Esophagus squamous epithelium (tissue), 5 donors: ENCODE data around the gene CA10. TPM values are rescaled to one million over a fixed set of nuclear protein-coding genes. Genes with fewer than 3 reads are reported as not detected.

ENCODE experiments used
- DNase-seq: peaks from one replicate; lab custom pipeline; 2025; lab: John Stamatoyannopoulos, UW
- H3K27ac ChIP-seq, 4 donors: fragments of 200-600 bp; sonication (generic); one replicate each; pipeline ENCODE4 v1.5.1; 2016 to 2019; ENCODE audit warnings: mild to moderate bottlenecking in 1 of 4
- H3K27me3 ChIP-seq, 4 donors: fragments of 200-600 bp; sonication (generic); 1 replicate in 3 of 4; 2 replicates in 1 of 4; pipeline versions ENCODE4 v1.5.1 to v1.6.0; 2017 to 2021; ENCODE audit warnings: antibody characterized with exemption in 1 of 4
- H3K36me3 ChIP-seq, 3 donors: fragments of 200-600 bp; sonication (generic); one replicate each; pipeline ENCODE4 v1.5.1; 2016 to 2019
- H3K4me1 ChIP-seq, 3 donors: fragments of 200-600 bp; sonication (generic); one replicate each; pipeline ENCODE4 v1.5.1; 2017 to 2019
- H3K4me3 ChIP-seq, 4 donors: fragments of 200-600 bp; sonication (generic); 1 replicate in 3 of 4; 2 replicates in 1 of 4; pipeline ENCODE4 v1.5.1; 2016 to 2019; ENCODE audit warnings: mild to moderate bottlenecking in 2 of 4, moderate library complexity in 1 of 4
- H3K9me3 ChIP-seq, 3 donors: fragments of 200-600 bp; sonication (generic); one replicate each; pipeline ENCODE4 v1.5.1; 2016 to 2019
- POLR2A ChIP-seq, 4 donors: fragments of 450-650 bp; IDR thresholded peaks; one replicate each; pipeline ENCODE4 v1.6.1; 2017; ENCODE audit warnings: antibody characterized with exemption in 4 of 4, mild to moderate bottlenecking in 4 of 4, moderate library complexity in 3 of 4
- whole genome bisulfite sequencing, 2 donors: methylation state at CpG; one replicate each; pipeline ENCODE4 v1.1.5; 2018; 5-methylcytosine and 5-hydroxymethylcytosine counted together
- intact Hi-C: fragments of 100-400 bp; cut with DNase I; formaldehyde crosslinking; loops from one replicate; pipeline ENCODE4 v1.15.0; 2022
- total RNA-seq, 4 donors: library from RNA; depleted of rRNA; stranded (reverse); fragments of >200 nt; gene quantifications; one replicate each; pipeline ENCODE4 v1.1.0, GENCODE V29; 2016
- TF ChIP-seq, protein P1 (sequence below), 6 experiments: fragments of 450-650 bp in 4 of 6; fragments of 200-600 bp in 2 of 6; sonication (generic) in 2 of 6; IDR thresholded peaks; one replicate each; pipeline ENCODE4 v1.5.1; 2016 to 2019; ENCODE audit warnings: antibody characterized with exemption in 6 of 6, mild to moderate bottlenecking in 4 of 6, moderate library complexity in 4 of 6
- donor health status: DM: yes; HTN: yes; CAD: no.

The CA10 gene
- total RNA-seq, 4 donors from 2014 or later, result 0.38 TPM; not detected in 3

DNA sequence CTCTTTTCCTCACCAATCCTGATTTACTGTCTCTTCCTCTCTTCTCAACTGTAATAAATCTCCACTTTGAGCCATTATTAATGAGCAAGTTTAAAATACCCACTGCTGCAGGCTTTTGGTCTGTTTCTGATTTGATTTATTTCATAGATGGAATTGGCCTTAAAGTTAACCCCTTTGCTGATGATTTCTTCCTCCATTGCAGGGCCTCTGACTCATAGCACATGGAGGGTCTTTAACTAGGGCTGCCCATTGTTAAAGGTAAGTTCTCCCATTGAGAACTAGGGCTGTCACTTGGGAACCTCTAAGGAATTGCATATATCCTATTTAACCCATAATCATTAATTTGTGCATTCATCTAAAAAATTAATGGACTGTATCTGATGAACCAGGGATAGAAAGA lies 221.2 kb downstream of the CA10 start:
- no peak for DNase-seq
- no peaks in the 10 kb centered on the region for H3K4me1 ChIP-seq
- H3K36me3 ChIP-seq, result no peaks in the 10 kb centered on the region
- intact Hi-C loops, result no loop called here
- H3K27ac ChIP-seq, result no peak overlapping the region
- H3K4me3 ChIP-seq, result no peak overlapping the region
- H3K27me3 ChIP-seq, result no peaks in the 10 kb centered on the region
- TF ChIP-seq, protein P1, sequence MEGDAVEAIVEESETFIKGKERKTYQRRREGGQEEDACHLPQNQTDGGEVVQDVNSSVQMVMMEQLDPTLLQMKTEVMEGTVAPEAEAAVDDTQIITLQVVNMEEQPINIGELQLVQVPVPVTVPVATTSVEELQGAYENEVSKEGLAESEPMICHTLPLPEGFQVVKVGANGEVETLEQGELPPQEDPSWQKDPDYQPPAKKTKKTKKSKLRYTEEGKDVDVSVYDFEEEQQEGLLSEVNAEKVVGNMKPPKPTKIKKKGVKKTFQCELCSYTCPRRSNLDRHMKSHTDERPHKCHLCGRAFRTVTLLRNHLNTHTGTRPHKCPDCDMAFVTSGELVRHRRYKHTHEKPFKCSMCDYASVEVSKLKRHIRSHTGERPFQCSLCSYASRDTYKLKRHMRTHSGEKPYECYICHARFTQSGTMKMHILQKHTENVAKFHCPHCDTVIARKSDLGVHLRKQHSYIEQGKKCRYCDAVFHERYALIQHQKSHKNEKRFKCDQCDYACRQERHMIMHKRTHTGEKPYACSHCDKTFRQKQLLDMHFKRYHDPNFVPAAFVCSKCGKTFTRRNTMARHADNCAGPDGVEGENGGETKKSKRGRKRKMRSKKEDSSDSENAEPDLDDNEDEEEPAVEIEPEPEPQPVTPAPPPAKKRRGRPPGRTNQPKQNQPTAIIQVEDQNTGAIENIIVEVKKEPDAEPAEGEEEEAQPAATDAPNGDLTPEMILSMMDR (IDR thresholded peaks at IDR 0.05), result no peak
- no peak for TF ChIP-seq POLR2A (IDR thresholded peaks at IDR 0.05)
- no peaks in the 10 kb centered on the region for H3K9me3 ChIP-seq

DNA sequence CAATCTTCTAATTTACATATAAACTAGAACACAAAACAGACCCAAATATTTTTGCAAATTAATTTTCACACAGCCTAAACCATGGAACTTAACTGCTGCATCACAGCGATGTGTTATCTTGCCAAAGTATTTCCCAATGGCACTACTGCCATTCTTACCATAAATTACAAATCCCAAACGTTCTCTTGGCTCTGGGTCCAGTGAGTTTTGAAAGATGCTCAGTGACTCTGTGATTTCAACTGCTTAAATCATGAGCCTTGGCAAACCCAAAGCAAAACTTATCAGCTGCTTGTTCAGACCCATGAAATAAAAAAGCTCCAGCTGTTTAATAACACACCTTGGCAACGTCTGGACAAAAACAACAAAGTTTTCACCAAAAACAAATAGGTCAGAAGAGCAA lies 223.0 kb downstream of the CA10 start:
- no peaks in the 10 kb centered on the region for H3K4me1 ChIP-seq
- H3K9me3 ChIP-seq, result no peaks in the 10 kb centered on the region
- H3K4me3 ChIP-seq, result no peak overlapping the region
- intact Hi-C loops, result no loop called here
- no peak for TF ChIP-seq POLR2A (IDR thresholded peaks at IDR 0.05)
- TF ChIP-seq, protein P1 (IDR thresholded peaks at IDR 0.05), result no peak
- H3K27me3 ChIP-seq, result no peaks in the 10 kb centered on the region
- no peaks in the 10 kb centered on the region for H3K36me3 ChIP-seq
- no peak overlapping the region for H3K27ac ChIP-seq
- no peak for DNase-seq
- WGBS, 2 donors, result 27 to 46% methylated on average over 3 of the region's 3 CpGs

DNA sequence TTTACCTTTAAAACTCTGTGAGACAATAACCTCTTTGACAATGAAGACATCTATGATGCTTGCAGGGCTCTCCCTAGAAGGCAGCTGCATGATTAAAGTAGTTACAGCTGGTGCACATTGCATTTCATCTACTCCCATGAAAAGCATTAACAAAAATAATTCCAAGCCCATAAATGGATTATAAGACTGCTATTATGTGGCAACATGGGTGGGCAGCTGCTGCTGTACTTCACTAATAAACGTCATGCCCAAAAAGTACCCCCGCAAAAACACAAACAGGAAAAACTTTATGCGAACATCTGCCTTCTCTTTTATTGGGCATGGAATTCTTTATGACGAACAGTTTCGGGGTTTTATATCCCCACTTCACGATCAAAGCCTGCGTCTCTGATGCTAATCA lies 224.9 kb downstream of the CA10 start:
- Histone ChIP-seq H3K4me1 (no peaks in the 10 kb centered on the region), H3K4me3 (no peak overlapping the region), H3K27me3 (no peaks in the 10 kb centered on the region), H3K36me3 (no peaks in the 10 kb centered on the region), H3K27ac (no peak overlapping the region), H3K9me3 (no peaks in the 10 kb centered on the region)
- 88 to 95% methylated on average over 7 of the region's 7 CpGs for WGBS, 2 donors
- TF ChIP-seq, protein P1 (IDR thresholded peaks at IDR 0.05), result no peak
- TF ChIP-seq POLR2A (IDR thresholded peaks at IDR 0.05), result no peak
- DNase-seq, result no peak
- intact Hi-C loops, result no loop called here

DNA sequence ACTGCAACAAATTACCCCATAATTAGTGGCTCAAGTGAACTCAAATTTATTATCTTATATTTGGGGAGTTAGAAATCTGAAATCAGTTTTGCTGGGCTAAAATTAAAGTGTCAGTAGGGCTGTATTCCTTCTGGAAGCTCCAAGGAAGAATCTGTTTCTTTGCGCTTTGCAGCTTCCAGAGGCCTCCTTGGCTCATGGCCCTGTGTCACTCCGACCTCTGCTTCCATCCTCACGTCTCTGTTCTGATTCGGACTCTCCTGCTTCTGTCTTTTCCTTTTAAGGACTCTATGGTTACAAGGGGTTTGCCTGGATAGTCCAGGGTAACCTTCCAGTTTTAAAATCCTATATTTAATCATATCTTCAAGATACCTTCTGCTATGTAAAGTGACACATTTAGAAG lies 232.1 kb downstream of the CA10 start:
- H3K36me3 ChIP-seq, result no peaks in the 10 kb centered on the region
- 50 to 59% methylated on average over 4 of the region's 4 CpGs for WGBS, 2 donors
- no peak for TF ChIP-seq POLR2A (IDR thresholded peaks at IDR 0.05)
- TF ChIP-seq, protein P1 (IDR thresholded peaks at IDR 0.05), result no peak
- H3K27ac ChIP-seq, result no peak overlapping the region
- no peaks in the 10 kb centered on the region for H3K4me1 ChIP-seq
- no peaks in the 10 kb centered on the region for H3K27me3 ChIP-seq
- H3K4me3 ChIP-seq, result no peak overlapping the region
- intact Hi-C loops, result no loop called here
- H3K9me3 ChIP-seq, result no peaks in the 10 kb centered on the region
- DNase-seq, result no peak

DNA sequence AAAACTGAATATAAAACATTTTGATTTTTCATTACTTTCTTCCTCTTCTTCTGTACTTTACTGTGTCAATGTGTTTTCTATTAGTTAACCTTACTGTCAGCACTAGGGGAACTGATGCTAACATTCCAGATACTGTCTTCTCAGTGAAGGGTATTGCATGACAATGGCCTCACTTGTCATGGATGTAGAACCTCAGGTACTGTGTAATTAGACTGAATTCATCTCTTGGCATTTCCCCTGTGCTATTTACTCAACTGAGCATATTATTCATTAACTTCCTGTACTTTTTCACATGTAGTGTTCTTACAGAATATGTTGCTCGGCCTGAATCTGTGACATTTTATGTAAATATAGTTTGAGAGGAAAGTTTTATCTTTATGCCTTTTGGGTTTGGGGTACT lies 237.0 kb downstream of the CA10 start:
- intact Hi-C loops, result no loop called here
- H3K4me3 ChIP-seq, result no peak overlapping the region
- no peaks in the 10 kb centered on the region for H3K9me3 ChIP-seq
- no peaks in the 10 kb centered on the region for H3K27me3 ChIP-seq
- no peaks in the 10 kb centered on the region for H3K4me1 ChIP-seq
- WGBS, 2 donors, result 50 to 54% methylated on average over 1 of the region's 1 CpG
- no peak overlapping the region for H3K27ac ChIP-seq
- no peak for DNase-seq
- no peak for TF ChIP-seq POLR2A (IDR thresholded peaks at IDR 0.05)
- TF ChIP-seq, protein P1 (IDR thresholded peaks at IDR 0.05), result no peak
- no peaks in the 10 kb centered on the region for H3K36me3 ChIP-seq
